Fibroblast of lung (primary cell): ENCODE results near the gene HPX. TPM values are rescaled to one million over a fixed set of nuclear protein-coding genes. Genes with fewer than 3 reads are reported as not detected.

ENCODE experiments used
- DNase-seq, 2 donors: peaks; one replicate each; pipeline versions ENCODE4 v3.0.0 to v3.0.0-alpha.2; 2010; ENCODE audit warnings: low read depth in 2 of 2
- H2AFZ ChIP-seq: 2 replicates; pipeline ENCODE4 v1.5.1; 2012; ENCODE audit warnings: low read length, control low read depth, inconsistent platforms
- H3K27ac ChIP-seq: 2 replicates; pipeline ENCODE4 v1.5.1; 2011; ENCODE audit warnings: low read length, control low read depth; ENCODE audit not compliant: insufficient read depth
- H3K27me3 ChIP-seq: 2 replicates; pipeline ENCODE4 v1.5.1; 2011; ENCODE audit warnings: mild to moderate bottlenecking, low read length; ENCODE audit not compliant: control insufficient read depth, insufficient read depth
- H3K36me3 ChIP-seq: 2 replicates; pipeline ENCODE4 v1.5.1; 2011; ENCODE audit warnings: low read length; ENCODE audit not compliant: control insufficient read depth, insufficient read depth
- H3K4me1 ChIP-seq: 2 replicates; pipeline ENCODE4 v1.5.1; 2011; ENCODE audit warnings: low read length; ENCODE audit not compliant: control insufficient read depth, insufficient read depth; ENCODE audit errors: extremely low read depth
- H3K4me2 ChIP-seq: 2 replicates; pipeline ENCODE4 v1.5.1; 2011; ENCODE audit warnings: low read length, control low read depth; ENCODE audit not compliant: insufficient read depth; ENCODE audit errors: extremely low read depth
- H3K4me3 ChIP-seq, 4 experiments: fragments of 200-600 bp in 1 of 4; sonication (generic) in 1 of 4; replicated peaks in 1 of 4; 2 replicates each; pipeline ENCODE4 v1.5.1; 2011 to 2016; ENCODE audit warnings: low read length in 4 of 4, low read depth in 3 of 4, mild to moderate bottlenecking in 3 of 4, control low read depth in 2 of 4, inconsistent platforms in 1 of 4, mixed read lengths in 1 of 4; ENCODE audit not compliant: insufficient read depth in 1 of 4; ENCODE audit errors: control extremely low read depth in 1 of 4
- H3K79me2 ChIP-seq: 2 replicates; pipeline ENCODE4 v1.5.1; 2012; ENCODE audit warnings: mild to moderate bottlenecking, low read length, inconsistent platforms; ENCODE audit not compliant: control insufficient read depth, insufficient read depth
- H3K9ac ChIP-seq: 2 replicates; pipeline ENCODE4 v1.5.1; 2011; ENCODE audit warnings: mild to moderate bottlenecking, low read length, control low read depth; ENCODE audit not compliant: insufficient read depth
- H3K9me3 ChIP-seq: 2 replicates; pipeline ENCODE4 v1.5.1; 2012; ENCODE audit warnings: low read depth, low read length; ENCODE audit not compliant: control insufficient read depth, insufficient read depth
- H4K20me1 ChIP-seq: 2 replicates; pipeline ENCODE4 v1.5.1; 2011; ENCODE audit warnings: low read length; ENCODE audit not compliant: control insufficient read depth, insufficient read depth; ENCODE audit errors: extremely low read depth
- EZH2 ChIP-seq: IDR thresholded peaks from 2 replicates; pipeline ENCODE4 v1.5.1; 2012; ENCODE audit warnings: low read length, control low read depth, mild to moderate bottlenecking; ENCODE audit errors: missing control alignments
- polyA plus RNA-seq, 2 donors: library from polyadenylated mRNA; depleted of rRNA in 1 of 2; stranded (reverse) in 1 of 2; unstranded in 1 of 2; fragments of >200 nt; gene quantifications; 2 replicates each; pipeline ENCODE4 v1.2.1, GENCODE V29; 2011 to 2012; ENCODE audit warnings: missing spikeins in 1 of 2
- total RNA-seq: library from RNA; depleted of rRNA; stranded (reverse); fragments of >200 nt; gene quantifications from 2 replicates; pipeline ENCODE4 v1.2.1, GENCODE V29; 2014
- TF ChIP-seq, protein P1 (sequence below), 2 donors: IDR thresholded peaks in 1 of 2; conservative IDR thresholded peaks in 1 of 2; 1 replicate in 1 of 2; 2 replicates in 1 of 2; pipeline ENCODE4 v1.5.1; 2011 to 2012; ENCODE audit warnings: low read length in 2 of 2, control low read depth in 1 of 2, inconsistent platforms in 1 of 2, low read depth in 1 of 2, mild to moderate bottlenecking in 1 of 2

The HPX gene
- total and polyA plus RNA-seq, 2 donors (not counting 1 experiment from before 2014, with no cell fraction given) = 0.18 to 0.83 TPM

DNA sequence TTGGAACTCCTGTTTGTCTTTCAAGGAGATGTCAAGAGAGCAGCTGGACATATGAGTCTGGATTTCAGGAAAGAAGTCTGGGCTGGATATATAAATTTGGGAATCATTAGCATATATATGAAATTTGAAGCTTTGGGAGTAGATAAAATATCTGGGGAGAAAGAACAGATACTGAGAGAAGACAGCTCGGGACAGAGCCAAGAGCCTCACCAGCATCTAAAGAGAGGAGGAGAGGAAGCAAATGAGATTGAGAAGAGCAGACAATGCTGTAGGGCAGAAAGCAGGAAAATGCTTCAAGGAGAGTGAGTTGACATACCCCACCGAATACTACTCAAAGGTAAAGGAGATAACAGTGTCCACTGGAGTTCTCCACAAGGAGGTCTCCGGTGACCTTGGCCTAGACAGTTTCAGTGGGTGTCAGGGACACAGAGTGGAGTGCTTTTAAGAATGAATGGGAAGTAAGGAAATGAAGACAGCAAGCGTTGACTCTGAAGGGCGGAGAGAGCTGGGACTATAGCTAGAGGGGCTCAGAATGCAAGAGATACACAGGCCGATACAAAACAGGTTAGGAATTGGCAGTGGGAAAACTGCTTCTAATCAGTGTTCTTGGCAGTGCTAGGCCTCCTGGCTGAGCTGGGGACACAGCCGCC lies 22.8 kb downstream of the HPX start:
- Histone ChIP-seq H2AFZ (peak overlapping the region; percentile 30), H3K27ac (no peak overlapping the region), H3K9ac (peak overlapping the region; percentile 75), H3K4me3 (peak overlapping the region; percentile 71 to 78 (median 75)), H3K36me3 (no peaks in the 10 kb centered on the region), H3K4me1 (peaks cover 5% of the 10 kb centered on the region), H3K4me2 (peak overlapping the region; percentile 77), H3K79me2 (peaks cover 3% of the 10 kb centered on the region), H4K20me1 (peaks cover 2% of the 10 kb centered on the region), H3K9me3 (no peaks in the 10 kb centered on the region), H3K27me3 (no peaks in the 10 kb centered on the region)
- DNase-seq = no peak
- TF ChIP-seq EZH2 = no peak
- TF ChIP-seq, protein P1, sequence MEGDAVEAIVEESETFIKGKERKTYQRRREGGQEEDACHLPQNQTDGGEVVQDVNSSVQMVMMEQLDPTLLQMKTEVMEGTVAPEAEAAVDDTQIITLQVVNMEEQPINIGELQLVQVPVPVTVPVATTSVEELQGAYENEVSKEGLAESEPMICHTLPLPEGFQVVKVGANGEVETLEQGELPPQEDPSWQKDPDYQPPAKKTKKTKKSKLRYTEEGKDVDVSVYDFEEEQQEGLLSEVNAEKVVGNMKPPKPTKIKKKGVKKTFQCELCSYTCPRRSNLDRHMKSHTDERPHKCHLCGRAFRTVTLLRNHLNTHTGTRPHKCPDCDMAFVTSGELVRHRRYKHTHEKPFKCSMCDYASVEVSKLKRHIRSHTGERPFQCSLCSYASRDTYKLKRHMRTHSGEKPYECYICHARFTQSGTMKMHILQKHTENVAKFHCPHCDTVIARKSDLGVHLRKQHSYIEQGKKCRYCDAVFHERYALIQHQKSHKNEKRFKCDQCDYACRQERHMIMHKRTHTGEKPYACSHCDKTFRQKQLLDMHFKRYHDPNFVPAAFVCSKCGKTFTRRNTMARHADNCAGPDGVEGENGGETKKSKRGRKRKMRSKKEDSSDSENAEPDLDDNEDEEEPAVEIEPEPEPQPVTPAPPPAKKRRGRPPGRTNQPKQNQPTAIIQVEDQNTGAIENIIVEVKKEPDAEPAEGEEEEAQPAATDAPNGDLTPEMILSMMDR (conservative IDR thresholded peaks at IDR 0.05 in 1 of 2, IDR thresholded peaks at IDR 0.05 in 1 of 2; ENCODE audit: low read depth in 1 of 2, low read length in 2 of 2) = no peak

DNA sequence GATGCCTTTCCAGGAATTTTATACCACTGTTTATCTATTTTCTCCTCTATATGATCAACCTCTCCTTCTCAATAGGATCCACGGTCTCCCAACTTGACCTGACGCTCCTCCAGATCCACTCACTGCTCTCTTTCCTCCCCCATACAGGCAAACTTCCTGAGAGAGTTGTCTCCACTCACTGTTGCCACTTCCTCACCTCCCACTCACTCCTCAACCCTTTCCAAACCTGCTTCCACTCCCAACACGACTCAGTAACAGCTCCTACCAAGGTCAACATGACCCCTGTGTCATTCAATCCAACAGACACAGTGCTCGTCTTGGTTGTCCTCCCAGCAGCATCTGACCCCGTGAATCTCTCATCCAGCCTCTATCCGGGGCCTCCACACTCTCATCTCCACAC lies 25.0 kb downstream of the HPX start:
- Histone ChIP-seq H3K9ac (no peak overlapping the region), H3K36me3 (peaks cover under 1% of the 10 kb centered on the region), H4K20me1 (peaks cover 2% of the 10 kb centered on the region), H3K4me2 (no peak overlapping the region), H3K9me3 (no peaks in the 10 kb centered on the region), H3K27ac (no peak overlapping the region), H3K27me3 (no peaks in the 10 kb centered on the region), H2AFZ (no peak overlapping the region), H3K4me1 (peaks cover 5% of the 10 kb centered on the region), H3K79me2 (peaks cover 3% of the 10 kb centered on the region), H3K4me3 (no peak overlapping the region)
- TF ChIP-seq EZH2 = no peak
- TF ChIP-seq, protein P1 (conservative IDR thresholded peaks at IDR 0.05 in 1 of 2, IDR thresholded peaks at IDR 0.05 in 1 of 2; ENCODE audit: low read depth in 1 of 2, low read length in 2 of 2) = no peak
- no peak for DNase-seq

DNA sequence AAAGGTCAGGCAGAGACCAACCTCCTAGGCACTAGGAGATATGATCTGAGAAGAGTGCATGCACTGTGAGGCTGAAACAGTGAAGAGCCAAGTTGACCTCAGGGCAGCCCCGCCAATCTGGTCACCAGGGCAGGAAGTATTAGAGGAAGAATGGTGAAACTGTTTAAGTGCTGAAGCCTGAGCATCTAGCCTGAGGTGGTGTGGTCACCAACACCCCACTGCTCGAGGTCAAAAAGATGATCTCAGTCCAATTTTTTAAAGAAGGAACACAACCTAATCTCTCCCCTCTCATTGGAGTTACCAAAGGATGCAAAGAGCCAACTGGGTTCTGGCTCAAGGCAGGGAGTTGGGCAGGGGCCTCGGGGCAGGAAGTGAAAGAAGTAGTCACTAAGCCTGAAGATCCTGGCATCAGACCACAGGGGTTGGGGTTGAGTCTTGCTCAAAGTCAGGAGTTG lies 25.9 kb downstream of the HPX start:
- Histone ChIP-seq H3K36me3 (peaks cover 2% of the 10 kb centered on the region), H3K4me3 (no peak overlapping the region), H3K9ac (no peak overlapping the region)

More for the DNA sequence above, 25.9 kb downstream of the HPX start:
- H3K4me2 ChIP-seq = no peak overlapping the region
- H3K27me3 ChIP-seq = no peaks in the 10 kb centered on the region
- peaks cover 2% of the 10 kb centered on the region for H4K20me1 ChIP-seq
- no peak overlapping the region for H2AFZ ChIP-seq
- peaks cover 5% of the 10 kb centered on the region for H3K4me1 ChIP-seq
- DNase-seq = no peak
- H3K9me3 ChIP-seq = no peaks in the 10 kb centered on the region
- TF ChIP-seq EZH2 = no peak
- TF ChIP-seq, protein P1 (conservative IDR thresholded peaks at IDR 0.05 in 1 of 2, IDR thresholded peaks at IDR 0.05 in 1 of 2; ENCODE audit: low read depth in 1 of 2, low read length in 2 of 2) = no peak
- H3K79me2 ChIP-seq = peaks cover 3% of the 10 kb centered on the region
- H3K27ac ChIP-seq = no peak overlapping the region
